Activated effector memory CD4-positive, alpha-beta T cell treated with anti-CD3 and anti-CD28 coated beads, Interleukin-2, amount 50 U/mL, for 16 hours (primary cell): Measurements from ENCODE around the gene TWIST1.

Experiments used
- DNase-seq: peaks from one replicate; pipeline ENCODE4 v3.0.0-alpha.2; 2020

Gene TWIST1

DNA sequence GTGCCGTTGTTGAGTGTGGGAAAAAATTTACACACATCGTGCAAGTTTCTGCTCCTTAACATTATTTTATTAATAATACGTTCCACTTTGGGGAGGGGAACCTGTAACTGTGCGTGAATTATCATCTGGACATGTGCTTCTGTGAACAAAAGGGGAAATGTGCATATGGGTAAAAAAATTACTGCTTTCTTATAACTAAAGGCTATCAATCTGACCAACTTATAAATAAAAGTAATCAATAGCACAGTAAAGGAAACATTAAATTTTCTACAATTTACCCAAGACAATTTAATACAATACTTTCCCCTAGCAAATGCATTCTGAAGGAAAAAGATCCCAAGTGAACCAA lies 4.5 kb downstream of the TWIST1 start:
- no peak for DNase-seq

- DNase-seq = no peak
Observed at GRCh38 chr7:19112274-19113001, 5.0 kb downstream of the TWIST1 start.

GRCh38 chr7:19111474-19112273 lies 5.8 kb downstream of the TWIST1 start:
- no peak for DNase-seq

DNA sequence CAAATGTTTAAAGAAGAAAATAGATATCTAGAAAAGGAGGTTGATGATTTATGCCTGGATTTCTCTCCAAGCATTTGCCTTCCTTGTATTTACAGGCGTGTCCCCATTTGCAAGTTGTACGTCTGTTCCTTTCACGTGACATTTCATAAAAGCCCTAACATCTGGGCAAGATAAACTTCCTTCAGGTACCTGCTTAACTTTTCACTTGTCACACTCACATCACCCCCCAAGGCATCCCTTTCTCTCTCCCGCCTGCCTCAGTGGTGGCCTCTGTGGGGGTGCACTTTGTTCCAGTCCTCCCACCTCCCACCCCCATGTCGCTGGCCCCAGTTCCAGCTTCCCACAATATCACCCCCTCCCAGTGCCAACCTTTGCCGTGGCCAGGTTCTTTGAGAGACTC lies 6.7 kb downstream of the TWIST1 start:
- DNase-seq = no peak

DNA sequence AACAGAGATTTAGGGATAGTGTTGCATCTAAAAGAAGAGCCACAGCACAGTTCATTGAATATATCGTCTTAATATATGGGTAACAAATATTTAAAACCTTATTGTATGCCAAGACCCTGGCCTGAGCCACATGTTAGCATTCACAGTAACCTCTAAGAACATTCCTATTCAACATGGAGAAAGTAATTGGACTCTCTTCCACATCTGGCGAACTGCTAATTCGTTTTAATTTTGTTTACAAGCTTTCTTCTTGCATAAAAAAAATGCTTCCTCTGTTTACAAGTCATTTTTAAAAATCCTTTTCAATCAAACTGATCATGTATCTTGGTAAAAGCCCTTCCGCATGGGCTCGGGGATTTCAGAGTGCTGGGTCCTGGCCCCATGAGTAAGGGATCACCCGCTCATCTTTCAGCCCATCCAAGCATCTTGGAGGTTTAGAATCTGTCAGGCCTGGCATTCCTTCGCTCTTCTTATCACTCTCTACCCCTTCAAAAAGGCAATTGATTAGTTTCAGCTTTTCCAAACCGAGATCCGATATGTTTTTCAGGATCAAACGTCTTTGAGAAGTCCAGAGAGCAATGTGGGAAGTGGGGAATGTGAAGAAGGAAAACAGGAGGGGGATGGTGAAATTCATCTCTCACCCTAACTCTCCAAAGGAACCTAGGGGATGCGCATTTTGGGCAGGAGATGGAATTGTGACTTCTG lies 7.3 kb downstream of the TWIST1 start:
- no peak for DNase-seq

GRCh38 chr7:19109000-19109946 lies 8.2 kb downstream of the TWIST1 start:
- DNase-seq = no peak

- no peak for DNase-seq
Observed at GRCh38 chr7:19107356-19108146, 9.9 kb downstream of the TWIST1 start.

DNA sequence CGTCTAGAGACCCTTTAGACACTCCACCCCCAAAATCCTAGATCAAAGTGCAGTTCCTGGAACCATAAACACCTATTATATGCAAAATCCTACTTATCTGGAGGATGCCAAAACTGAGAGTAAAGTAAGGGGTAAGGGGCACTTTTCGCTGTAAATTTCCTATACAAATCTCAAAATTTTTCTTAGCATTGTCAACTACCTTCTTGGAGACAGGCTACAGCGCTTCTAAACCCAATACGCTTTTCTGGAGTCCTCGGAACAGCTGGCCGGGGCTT lies 10.4 kb downstream of the TWIST1 start:
- DNase-seq = no peak

DNA sequence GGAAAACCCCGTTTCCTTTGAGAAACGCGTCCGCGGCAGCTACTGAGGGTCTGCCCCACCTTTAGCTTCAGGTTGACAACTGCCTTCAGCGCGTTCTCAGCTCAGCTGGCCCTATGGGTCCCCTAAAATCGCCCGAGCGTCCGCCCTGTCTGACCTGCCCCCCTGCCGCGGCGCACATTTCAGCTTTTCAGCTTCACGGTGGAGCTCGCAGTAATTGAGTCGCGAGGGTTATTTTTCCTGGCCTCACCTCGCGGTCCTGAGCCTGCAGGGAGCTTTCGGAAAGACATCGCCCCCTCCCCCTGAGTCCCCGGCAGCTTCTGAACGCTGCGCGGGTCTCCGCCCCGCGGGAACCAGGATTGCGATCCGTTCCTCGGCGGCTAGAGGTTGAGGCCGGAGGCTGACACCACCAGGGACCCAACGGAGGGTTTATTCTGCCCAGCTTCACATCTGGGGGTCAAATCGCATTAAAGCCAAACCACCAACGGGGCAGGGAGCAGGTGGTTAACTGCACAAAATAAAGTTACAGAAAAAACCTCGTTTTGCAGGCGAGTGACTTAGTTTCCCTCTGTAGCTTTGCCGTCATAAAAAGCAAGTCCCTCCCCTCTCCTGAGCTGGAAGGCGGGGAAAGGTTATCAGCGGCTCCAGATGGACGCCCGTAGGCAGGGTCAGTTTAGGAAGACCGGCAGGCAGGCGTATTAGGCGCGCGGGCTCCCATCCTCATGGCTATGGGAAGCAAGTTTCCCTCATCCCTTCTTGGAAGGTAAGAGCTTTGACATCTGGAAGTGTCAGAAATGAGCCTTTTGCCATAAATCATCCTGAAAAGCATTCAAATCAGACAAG lies 11.0 kb downstream of the TWIST1 start:
- no peak for DNase-seq

- DNase-seq = no peak
Observed at GRCh38 chr7:19105546-19105945, 11.9 kb downstream of the TWIST1 start.

DNA sequence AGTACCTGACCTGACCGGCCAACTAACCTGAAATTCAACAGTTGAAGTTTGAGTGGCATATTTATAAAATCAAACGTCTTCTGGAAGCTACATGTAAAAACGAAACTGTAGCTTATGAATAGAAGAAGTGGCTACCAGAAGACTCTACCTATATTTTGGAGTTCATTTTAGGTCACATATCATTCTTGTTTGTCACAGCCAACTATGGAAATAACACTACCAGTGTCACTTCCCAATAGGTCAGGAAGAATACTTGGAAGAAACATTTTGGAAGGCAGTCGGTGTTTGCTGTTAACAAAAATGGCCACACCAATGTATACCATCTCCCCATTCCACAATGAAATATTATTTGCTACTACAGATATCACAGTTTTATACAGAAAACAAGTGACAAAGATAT lies 12.6 kb downstream of the TWIST1 start:
- no peak for DNase-seq

- DNase-seq = no peak
Observed at GRCh38 chr7:19102884-19103283, 14.6 kb downstream of the TWIST1 start.

- no peak for DNase-seq
Observed at GRCh38 chr7:19101909-19102308, 15.5 kb downstream of the TWIST1 start.

- no peak for DNase-seq
Observed at GRCh38 chr7:19101472-19101871, 16.0 kb downstream of the TWIST1 start.

DNA sequence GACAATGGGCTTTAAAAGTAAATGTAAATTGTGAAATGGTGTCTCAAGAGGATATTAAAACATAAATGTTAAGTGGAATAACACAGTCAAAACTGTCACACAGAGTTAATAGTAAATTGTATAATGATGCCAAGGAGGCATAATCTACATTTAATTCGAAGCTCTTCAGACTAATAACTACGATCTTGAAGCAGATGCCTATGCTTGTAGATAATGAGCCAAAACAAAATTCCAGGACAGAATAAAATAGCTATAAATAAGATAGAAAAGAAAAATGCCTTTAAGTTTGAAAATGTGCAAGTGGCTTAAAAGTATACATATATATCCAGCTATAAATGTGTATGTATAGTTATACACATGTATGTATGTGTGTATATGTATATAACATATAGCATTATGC lies 17.5 kb downstream of the TWIST1 start:
- DNase-seq = no peak

DNA sequence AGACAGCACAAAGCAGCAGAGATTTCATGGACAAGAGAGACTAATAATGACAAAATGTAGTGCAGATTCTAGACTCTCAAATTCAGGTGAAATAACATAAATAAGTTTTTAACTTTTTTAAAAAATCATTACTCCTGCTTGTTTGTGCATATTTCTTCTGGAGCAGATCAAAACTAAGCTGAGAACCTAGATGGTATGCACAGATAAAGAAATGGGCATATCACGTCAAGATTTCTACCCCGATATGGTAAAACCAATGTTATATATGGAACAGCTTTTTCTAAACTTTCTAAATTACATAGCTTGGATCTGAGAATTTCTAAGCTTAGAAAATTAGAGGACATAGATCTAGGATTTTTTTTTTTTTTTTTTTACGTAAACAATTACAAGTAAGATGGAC lies 18.2 kb downstream of the TWIST1 start:
- DNase-seq = no peak

DNA sequence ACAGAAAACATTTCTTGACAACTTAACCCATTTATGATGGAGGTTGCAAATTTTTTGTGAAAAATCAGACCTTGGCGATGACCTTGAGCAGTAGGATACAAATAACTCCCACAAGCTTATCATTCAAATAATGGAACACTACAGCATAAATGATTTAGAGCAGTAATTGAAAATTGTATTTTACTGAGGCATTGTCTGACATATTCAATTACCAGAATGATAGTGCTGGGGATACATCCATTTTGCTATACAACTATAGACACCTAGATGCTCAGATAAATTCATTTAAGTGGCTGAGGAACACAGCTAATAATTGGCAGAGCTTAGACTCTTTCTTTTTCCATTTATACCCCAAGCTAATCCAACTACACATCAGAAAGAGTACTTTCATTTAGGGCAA lies 18.9 kb downstream of the TWIST1 start:
- DNase-seq = no peak

GRCh38 chr7:19097165-19098055 lies 20.0 kb downstream of the TWIST1 start:
- no peak for DNase-seq

GRCh38 chr7:19095353-19095860 lies 22.0 kb downstream of the TWIST1 start:
- no peak for DNase-seq
